Right lobe of liver (tissue), 4 donors: Measurements from ENCODE around the gene SPSB3.

Source experiments
- POLR2A ChIP-seq: fragments of 450-650 bp; IDR thresholded peaks from one replicate; pipeline ENCODE4 v1.6.1; 2017; ENCODE audit warnings: antibody characterized with exemption, mild to moderate bottlenecking
- TF ChIP-seq, protein P1 (sequence below), 4 donors: fragments of 200-600 bp in 3 of 4; fragments of 450-650 bp in 1 of 4; IDR thresholded peaks; one replicate each; pipeline versions ENCODE4 v1.5.1 to v1.8.0; 2016 to 2022; ENCODE audit warnings: antibody characterized with exemption in 4 of 4, mild to moderate bottlenecking in 2 of 4
- donor health status: DM: no; HTN: no; CAD: no.
- donor health status: DM: no; HTN: no; CAD: no.
- donor health status: DM: no; HTN: yes; CAD: no.

DNA sequence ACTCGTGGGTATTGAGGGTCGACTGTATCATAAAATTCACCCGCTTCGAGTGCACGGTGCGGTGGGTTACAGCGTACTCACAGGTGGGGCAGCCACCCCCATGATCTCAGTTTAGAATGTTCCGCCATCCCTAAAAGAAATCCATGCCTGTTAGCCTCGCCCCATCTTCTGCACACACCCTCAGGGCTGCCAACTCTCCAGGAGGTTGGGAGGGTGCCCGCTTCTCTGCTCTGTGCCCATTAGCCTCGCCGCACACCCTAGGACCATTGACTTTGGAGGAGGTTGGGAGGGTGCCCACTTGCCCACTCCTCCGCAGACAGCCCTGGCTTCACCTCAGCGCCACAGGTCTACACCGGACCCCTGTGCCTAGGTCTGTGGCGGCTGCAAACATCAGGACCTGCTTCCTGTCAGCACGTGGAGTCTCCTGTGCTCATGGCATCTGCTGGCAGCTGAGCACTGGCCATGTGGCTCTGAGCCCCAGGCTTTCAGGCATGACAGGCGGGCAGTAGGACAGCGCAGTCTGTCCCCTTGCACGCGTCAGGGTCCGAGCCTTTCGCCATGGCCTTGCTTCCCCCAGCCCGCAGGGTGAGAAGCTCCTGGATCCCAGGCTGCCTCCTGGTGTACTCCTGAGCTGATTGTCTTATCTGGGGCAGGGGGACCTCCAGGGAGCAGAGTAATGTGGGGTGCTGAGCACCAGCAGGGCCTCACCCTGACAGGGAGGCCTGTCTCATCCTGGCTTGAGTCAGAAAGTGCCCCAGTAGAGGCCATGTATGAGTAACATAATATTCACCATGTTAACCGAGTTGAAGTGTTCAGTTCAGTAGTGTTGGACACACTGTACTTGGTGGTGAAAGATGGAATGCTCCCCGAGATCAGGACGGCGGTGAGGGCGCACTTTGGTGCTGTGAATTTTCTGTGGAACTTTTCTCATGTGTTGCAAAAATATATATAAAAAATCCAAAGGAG, 32.9 kb downstream of the SPSB3 start:
- TF ChIP-seq, protein P1, sequence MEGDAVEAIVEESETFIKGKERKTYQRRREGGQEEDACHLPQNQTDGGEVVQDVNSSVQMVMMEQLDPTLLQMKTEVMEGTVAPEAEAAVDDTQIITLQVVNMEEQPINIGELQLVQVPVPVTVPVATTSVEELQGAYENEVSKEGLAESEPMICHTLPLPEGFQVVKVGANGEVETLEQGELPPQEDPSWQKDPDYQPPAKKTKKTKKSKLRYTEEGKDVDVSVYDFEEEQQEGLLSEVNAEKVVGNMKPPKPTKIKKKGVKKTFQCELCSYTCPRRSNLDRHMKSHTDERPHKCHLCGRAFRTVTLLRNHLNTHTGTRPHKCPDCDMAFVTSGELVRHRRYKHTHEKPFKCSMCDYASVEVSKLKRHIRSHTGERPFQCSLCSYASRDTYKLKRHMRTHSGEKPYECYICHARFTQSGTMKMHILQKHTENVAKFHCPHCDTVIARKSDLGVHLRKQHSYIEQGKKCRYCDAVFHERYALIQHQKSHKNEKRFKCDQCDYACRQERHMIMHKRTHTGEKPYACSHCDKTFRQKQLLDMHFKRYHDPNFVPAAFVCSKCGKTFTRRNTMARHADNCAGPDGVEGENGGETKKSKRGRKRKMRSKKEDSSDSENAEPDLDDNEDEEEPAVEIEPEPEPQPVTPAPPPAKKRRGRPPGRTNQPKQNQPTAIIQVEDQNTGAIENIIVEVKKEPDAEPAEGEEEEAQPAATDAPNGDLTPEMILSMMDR (IDR thresholded peaks at IDR 0.05) = no peak
- no peak for TF ChIP-seq POLR2A
